ENCODE results near the gene CFAP45. TPM values are rescaled to one million over a fixed set of nuclear protein-coding genes. Genes with fewer than 3 reads are reported as not detected.
A peak's percentile ranks its signal among the peaks of the same experiment; 100 is the strongest.

Gene CFAP45
- polyA plus RNA-seq, 3 donors from 2014 or later, result 0.36 TPM; not detected in 2

DNA sequence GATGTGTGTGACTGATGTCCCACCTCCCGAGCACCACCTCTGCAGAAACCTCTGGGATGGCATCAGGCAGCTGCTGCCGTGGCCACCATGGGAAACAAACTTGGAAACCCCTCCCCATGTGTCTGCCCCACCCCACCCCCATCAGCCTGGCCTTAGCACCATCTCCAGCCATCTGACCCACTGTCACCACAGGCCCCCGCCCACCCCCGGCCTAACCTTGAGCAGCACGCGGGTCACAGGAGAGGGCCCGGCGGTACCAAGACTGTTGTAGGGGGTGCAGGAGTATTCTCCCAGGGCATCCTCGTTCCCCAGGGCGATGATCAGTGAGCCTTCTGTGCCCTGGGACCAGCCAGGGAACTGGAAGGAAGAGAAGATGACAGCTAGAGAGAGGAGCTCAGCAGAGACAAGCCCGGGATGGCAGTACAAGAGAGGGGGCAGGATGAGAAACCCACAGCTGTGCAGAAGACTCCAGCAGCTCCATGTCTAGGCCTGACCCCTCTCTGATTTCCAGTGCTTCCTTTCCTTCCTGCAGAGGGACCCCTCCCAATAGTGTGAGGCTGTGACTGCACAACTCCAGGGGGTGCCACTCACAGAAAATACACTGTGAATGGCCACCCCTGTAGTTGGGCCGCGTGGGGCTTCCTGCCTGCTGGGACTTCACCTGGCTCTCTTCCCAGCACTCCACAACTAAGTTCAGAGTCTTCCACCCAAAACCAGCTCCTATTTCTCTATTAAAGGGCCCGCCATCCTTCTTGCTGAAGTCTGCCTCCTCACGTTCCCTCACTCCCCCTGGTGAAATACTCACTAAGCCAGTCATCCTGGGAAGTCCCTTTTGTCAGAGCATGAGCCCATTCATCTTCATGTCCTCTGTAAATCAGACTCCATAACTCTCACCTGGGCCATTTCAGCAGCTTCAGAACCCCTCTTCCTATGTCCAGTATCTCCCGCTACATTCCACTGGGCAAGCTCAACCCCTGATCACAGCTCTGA lies 32.6 kb upstream of the CFAP45 start:
- Mint-ChIP-seq H3K4me3 (no peak overlapping the region), H3K4me1 (peaks cover 0 to 6% of the 10 kb centered on the region in 2 donors), H3K36me3 (no peaks in the 10 kb centered on the region), H3K27ac (peak overlapping the region in 1 of 6 donors; percentile 72), H3K27me3 (ENCODE audit: low read depth in 3 of 3) (peaks cover 2 to 5% (median 4%) of the 10 kb centered on the region in 3 donors), H3K9me3 (no peaks in the 10 kb centered on the region)
- no peak for DNase-seq

DNA sequence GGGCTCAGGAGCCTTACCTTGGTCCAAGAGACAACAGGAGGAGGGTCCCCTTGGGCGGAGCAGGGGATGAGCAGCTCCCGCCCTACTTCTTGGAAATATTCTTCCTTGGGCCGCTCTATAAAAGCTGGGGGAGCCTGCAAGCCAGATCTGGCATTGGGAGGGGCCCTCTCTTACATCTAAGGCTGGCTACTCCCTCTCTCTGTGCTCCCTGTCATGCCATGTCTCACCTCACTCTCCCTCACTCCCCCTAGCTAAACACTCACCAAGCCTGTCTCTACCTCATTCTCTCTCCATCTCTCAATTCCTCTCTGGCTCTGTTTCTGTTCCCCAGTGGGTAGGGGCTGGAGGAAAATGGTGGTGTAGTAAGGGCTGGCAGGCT lies 31.8 kb upstream of the CFAP45 start:
- Mint-ChIP-seq H3K4me1 (peaks cover 0 to 6% of the 10 kb centered on the region in 2 donors), H3K9me3 (no peaks in the 10 kb centered on the region), H3K27me3 (ENCODE audit: low read depth in 3 of 3) (peaks cover 2 to 5% (median 4%) of the 10 kb centered on the region in 3 donors), H3K27ac (no peak overlapping the region), H3K36me3 (no peaks in the 10 kb centered on the region), H3K4me3 (no peak overlapping the region)
- DNase-seq, result no peak

DNA sequence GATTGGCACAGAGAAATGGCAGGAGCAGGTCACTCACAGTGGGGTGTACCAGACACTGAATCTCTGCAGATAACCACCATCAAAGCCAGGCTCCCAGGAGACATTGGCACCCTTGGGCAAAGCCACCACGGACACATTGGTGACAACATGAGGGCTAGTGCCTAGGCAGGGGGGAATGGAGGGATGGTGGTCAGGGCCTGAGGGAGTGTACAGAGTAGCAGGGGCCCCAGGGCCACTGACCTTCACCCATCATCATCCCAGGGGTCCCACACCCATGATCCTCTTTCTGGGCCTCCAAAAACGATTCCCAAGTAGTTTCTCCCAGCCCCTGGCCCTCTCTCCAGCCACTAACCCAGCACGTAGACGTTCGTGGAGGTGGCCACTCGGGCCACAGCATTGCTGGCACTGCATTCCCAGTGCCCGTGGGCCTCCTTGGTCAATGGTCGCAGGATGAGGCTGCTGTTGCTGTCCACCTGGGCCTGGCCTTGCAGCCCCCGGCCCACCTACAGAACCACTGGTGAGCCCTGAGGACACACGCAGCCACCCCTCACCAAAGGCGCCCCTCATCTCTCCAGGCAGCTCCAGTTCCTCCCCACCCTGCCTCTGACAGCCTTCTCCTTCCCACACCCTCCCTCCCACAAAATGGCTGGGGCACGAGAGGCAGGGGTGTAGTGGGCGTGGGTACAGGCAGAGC lies 31.3 kb upstream of the CFAP45 start:
- Mint-ChIP-seq H3K4me3 (no peak overlapping the region), H3K36me3 (no peaks in the 10 kb centered on the region), H3K27ac (no peak overlapping the region), H3K27me3 (ENCODE audit: low read depth in 3 of 3) (peaks cover 0 to 3% (median 2%) of the 10 kb centered on the region in 3 donors), H3K4me1 (peaks cover 4 to 6% of the 10 kb centered on the region in 2 donors), H3K9me3 (no peaks in the 10 kb centered on the region)
- DNase-seq, result no peak

DNA sequence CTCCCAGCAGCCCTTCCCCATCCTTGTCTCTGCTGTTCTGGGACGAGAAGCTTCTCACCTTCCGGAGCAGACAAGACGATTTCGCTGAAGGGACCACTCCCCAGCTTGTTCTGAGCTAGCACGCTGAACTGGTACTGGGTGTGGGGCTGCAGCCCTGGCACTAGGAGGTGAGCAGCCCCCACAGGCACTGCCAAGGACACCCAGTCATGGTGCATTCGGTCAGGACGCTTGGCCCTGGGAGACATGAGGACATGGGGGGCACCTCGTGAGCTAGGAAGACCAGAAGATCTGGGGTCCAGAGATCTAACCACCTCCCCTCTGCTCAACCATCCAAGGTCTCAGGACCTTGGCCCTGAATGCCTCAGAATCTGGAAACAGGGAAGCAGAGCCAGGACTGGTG lies 30.7 kb upstream of the CFAP45 start:
- Mint-ChIP-seq H3K36me3 (no peaks in the 10 kb centered on the region), H3K4me1 (peaks cover 10 to 11% of the 10 kb centered on the region in 2 donors), H3K27ac (peak overlapping the region in 1 of 6 donors; percentile 66), H3K4me3 (no peak overlapping the region), H3K9me3 (no peaks in the 10 kb centered on the region), H3K27me3 (ENCODE audit: low read depth in 3 of 3) (peaks cover 0 to 3% (median 3%) of the 10 kb centered on the region in 3 donors)
- DNase-seq, result no peak

DNA sequence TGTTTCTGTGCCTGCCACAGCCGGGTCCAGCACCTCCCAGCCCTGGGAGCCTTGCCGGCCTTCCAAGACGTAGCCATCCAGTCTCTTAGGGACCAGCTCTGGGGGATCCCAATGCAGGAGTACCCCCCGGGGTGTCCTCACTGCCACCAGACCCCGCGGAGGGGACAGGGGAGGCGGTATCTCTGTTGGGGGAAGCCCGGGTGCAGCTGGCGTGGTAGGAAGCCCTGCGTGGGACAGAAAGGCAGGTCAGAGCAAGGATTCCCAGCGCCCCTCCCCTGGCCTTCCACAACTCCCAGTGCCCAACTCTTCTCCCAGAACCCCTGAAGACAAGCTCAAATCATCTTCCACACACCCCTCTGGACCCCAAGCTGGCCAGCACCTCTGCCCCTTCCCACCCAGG lies 30.3 kb upstream of the CFAP45 start:
- Mint-ChIP-seq H3K4me1 (peaks cover 14 to 15% of the 10 kb centered on the region in 2 donors), H3K9me3 (no peaks in the 10 kb centered on the region), H3K27me3 (ENCODE audit: low read depth in 3 of 3) (peaks cover 2 to 7% (median 5%) of the 10 kb centered on the region in 3 donors), H3K36me3 (no peaks in the 10 kb centered on the region), H3K27ac (no peak overlapping the region), H3K4me3 (no peak overlapping the region)
- no peak for DNase-seq

DNA sequence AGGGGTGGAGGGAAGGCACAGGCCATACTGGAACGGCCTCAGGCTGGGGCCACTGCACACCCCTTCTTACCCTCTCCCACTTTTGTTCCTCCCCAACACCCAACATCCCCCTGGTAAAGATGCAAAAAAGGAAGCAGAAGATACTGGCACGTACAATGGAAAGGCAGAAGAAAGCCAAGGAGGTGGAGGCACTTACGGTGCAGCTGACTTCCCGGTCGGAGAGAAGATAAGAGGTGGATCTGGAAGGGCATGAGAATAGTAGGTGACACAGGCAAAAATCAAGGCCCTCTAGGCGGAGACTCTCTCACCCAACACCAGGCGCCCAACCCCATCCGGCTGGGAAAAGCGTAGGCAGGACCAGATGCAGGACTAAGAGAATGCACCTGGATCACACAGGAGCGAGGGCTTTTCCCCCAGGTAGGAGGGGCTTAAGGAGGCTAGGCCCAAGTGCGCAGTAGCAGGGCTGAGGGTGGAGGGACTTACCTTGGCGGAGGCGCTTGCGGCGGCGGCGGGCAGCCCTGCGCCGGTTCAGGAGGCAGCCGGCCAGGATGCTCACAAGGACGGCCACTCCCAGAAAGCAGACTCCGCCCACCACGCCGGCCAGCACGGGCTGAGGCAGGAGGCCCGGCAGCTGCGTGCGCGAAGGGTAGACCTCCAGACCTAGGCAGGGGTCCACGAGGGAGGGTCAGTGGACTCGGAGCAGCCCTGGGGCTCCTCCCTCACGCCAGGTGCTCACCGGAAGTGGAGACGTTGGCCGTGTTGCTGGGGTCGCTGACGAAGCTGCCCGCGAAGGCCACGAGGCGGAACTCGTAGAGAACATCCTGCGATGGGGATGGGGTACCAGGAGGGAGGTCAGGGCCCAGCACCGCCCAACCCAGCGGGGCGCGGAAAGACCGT lies 29.4 kb upstream of the CFAP45 start:
- no peaks in the 10 kb centered on the region for H3K9me3 Mint-ChIP-seq
- H3K4me3 Mint-ChIP-seq, result no peak overlapping the region
- H3K36me3 Mint-ChIP-seq, result no peaks in the 10 kb centered on the region
- H3K27ac Mint-ChIP-seq, result peak overlapping the region in 1 of 6 donors; percentile 58
- peaks cover 14 to 15% of the 10 kb centered on the region in 2 donors for H3K4me1 Mint-ChIP-seq
- peaks cover 8 to 15% (median 11%) of the 10 kb centered on the region in 3 donors for H3K27me3 Mint-ChIP-seq (ENCODE audit: low read depth in 3 of 3)
- no peak for DNase-seq

DNA sequence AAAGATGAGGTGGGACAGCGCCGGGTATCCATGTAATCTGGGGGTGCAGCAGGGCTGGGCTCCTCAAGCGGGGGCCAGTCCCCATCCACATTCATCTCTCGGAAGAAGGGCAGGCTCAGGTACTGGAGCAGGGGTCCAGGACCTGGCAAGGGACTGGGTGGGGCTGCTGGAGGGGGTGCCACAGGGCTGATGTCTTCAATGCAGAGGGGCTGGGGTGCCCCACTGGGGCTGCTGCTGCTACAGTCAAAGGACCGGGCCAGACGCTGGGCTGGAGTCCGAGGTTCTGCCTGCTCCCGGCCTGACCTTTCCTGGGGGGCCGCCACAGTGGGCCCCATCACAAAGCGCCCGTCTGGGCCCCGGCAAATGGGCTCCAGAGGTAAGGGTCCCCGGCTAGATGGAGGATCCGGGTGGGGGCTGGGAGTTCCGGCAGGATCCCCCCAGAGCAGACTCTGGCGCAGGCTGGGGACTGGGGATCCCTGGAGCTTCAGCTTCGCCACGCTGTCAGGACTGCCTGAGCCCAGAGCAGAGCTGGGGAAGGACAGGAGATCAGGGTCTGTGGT lies 28.6 kb upstream of the CFAP45 start:
- no peak overlapping the region for H3K4me3 Mint-ChIP-seq
- peaks cover 22% of the 10 kb centered on the region in 2 donors for H3K4me1 Mint-ChIP-seq
- H3K27ac Mint-ChIP-seq, result no peak overlapping the region
- DNase-seq, result no peak
- peaks cover 17 to 23% (median 20%) of the 10 kb centered on the region in 3 donors for H3K27me3 Mint-ChIP-seq (ENCODE audit: low read depth in 3 of 3)
- no peaks in the 10 kb centered on the region for H3K36me3 Mint-ChIP-seq
- peaks cover 0 to 2% (median 0%) of the 10 kb centered on the region in 6 donors for H3K9me3 Mint-ChIP-seq

DNA sequence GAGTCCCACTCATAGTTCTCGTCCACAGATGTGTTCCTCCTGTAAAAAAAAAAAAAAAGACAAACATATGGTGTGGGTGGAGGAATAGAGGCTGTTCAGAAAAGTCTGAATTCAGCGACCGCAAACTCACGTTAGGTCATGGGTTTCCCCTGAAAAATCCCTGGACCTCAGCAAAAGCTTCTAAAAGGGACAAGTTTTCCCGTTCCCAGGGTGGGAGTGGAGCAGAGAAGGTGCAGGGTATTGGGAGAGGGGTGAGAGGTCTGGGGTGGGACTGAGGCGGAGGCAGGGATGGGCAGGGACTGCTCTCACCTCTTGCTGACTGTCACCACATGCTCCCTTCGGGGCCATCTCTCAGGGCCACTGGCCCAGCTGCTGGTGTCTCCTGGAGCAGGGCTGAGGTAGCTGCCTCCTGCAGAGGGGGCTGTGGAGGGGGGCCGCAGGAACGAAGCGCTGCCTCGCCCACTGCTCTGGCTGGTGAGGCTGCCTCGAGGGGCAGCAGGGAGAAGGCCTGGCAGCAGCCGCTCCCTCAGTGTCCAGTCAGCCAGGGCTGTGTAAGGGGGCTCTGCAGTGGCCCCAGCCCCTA lies 28.0 kb upstream of the CFAP45 start:
- no peak overlapping the region for H3K27ac Mint-ChIP-seq
- H3K4me3 Mint-ChIP-seq, result no peak overlapping the region
- no peak for DNase-seq
- peaks cover 28 to 29% of the 10 kb centered on the region in 2 donors for H3K4me1 Mint-ChIP-seq
- peaks cover 0 to 2% (median 0%) of the 10 kb centered on the region in 6 donors for H3K9me3 Mint-ChIP-seq
- no peaks in the 10 kb centered on the region for H3K36me3 Mint-ChIP-seq
- peaks cover 23 to 28% (median 26%) of the 10 kb centered on the region in 3 donors for H3K27me3 Mint-ChIP-seq (ENCODE audit: low read depth in 3 of 3)

DNA sequence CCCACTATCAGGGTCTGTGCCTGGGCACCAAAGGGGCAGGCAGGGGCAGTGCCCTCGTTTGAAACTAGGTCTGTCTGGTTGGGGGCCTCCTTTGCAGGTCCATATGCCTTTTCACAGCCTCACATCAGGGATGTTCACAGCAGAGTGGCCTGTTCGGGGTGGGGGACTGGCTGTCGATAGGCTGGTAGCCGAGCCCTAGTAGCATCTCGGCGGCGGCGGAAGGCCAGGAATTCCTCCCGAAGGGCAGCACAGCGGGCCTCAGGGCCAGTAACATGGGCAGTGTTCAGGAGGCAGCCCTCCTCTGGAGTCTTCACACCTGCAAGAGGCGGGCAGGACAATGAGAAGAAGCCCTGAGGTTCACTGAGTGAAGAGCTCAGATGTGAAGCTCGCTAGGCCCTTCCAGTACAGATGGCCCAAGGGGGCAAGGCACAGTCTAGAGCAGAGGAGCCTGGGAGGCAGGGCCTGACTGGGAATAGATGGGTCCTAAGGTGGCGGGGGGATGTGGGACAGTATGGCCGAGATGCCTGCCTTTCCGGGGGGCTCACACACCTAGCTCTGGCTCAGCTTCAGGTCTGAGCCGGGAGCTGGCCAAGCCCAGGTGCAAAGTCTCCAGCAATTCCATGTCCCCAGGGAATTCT lies 27.4 kb upstream of the CFAP45 start:
- peak overlapping the region in 3 of 6 donors; percentile 99 to 100 (median 99) for H3K27ac Mint-ChIP-seq
- peaks cover 25 to 29% (median 28%) of the 10 kb centered on the region in 3 donors for H3K27me3 Mint-ChIP-seq (ENCODE audit: low read depth in 3 of 3)
- peaks cover 34 to 35% of the 10 kb centered on the region in 2 donors for H3K4me1 Mint-ChIP-seq
- no peak for DNase-seq
- H3K4me3 Mint-ChIP-seq, result peak overlapping the region in 1 of 5 donors; percentile 51
- peaks cover 0 to 2% (median 0%) of the 10 kb centered on the region in 6 donors for H3K9me3 Mint-ChIP-seq
- no peaks in the 10 kb centered on the region for H3K36me3 Mint-ChIP-seq

DNA sequence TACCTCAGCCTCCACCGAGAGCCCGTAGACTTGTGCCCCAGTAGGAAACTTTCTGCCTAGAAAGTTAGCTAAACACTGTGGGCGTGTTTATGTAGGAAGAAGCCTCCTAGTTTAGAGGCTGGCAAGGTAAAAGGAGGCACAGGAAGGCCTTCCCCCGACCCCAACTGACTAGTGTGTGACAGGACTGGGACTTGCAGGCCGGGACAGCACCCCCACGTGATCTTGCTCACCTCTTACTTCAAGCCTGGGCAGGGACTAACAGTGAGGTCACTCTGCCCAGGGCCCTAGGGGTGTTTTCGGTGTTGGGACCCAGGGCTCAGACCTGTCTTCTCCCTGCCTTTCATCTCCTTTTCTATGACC lies 25.7 kb upstream of the CFAP45 start:
- peaks cover 25 to 35% (median 33%) of the 10 kb centered on the region in 3 donors for H3K27me3 Mint-ChIP-seq (ENCODE audit: low read depth in 3 of 3)
- H3K4me3 Mint-ChIP-seq, result peak overlapping the region; percentile 87 to 97 (median 92)
- no peak for DNase-seq
- peaks cover 0 to 2% (median 0%) of the 10 kb centered on the region in 6 donors for H3K9me3 Mint-ChIP-seq
- H3K36me3 Mint-ChIP-seq, result peaks cover 0 to under 1% (median 0%) of the 10 kb centered on the region in 3 donors
- peak overlapping the region; percentile 98 to 100 (median 99) for H3K27ac Mint-ChIP-seq
- H3K4me1 Mint-ChIP-seq, result peaks cover 51% of the 10 kb centered on the region in 2 donors

DNA sequence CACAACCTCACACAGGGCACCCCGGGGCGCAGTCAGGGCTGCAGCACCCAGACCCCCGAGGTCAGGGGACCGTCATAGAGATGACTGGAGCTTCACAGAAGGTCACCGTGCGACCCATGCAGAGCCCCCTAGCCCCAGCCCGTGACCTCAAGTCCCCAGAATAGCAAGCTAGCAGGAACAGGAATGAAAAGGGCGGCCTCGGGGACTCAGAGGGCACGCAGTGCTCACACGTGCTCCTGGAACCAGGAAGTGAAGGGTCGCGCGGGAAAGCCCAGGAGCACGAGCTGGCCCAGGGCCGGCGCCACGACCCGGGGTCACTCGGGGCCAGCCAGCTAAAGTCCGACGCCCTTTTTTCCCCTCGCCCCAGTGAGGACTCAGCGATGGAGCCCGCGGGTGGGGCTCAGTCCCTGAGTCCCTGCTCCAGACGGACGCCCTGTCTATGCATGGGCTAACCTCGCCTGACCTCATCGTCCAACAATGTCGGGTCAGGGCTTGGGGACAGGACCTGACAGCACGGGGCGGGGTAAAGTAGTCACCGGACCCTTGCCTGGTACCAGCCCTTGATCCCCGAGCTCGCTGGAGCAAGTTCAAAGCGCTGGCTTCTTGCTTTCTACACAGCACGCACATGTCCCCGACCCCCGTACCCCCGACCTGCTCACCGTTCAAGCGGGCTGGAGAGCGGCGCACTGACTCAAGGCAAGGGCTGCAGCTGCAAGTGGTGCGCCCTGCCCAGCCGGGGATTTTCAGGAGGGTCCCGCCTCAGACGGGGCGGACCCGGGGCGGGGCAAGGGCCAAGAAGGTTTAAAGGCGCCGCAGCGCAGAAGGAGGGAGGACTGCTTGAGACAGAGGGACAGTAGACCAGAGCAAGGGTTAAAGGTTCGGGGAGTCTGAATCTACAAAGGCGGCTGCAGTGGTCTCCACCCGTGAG lies 25.1 kb upstream of the CFAP45 start, which contains the start of gene TAGLN2:
TSS of gene TAGLN2 (minus strand) at position 717 of the 928 bp plus-strand sequence. CDS start 4,998 bp downstream, outside the sequence.
- Mint-ChIP-seq H3K9me3 (peaks cover 0 to 2% (median 0%) of the 10 kb centered on the region in 6 donors), H3K27me3 (ENCODE audit: low read depth in 3 of 3) (peaks cover 25 to 35% (median 31%) of the 10 kb centered on the region in 3 donors), H3K4me3 (peak within 1 kb of the TSS; percentile 87 to 97 (median 92)), H3K27ac (peak within 1 kb of the TSS; percentile 98 to 100 (median 99)), H3K4me1 (peaks cover 52 to 57% of the 10 kb centered on the region in 2 donors), H3K36me3 (peaks cover 0 to 3% (median 0%) of the 10 kb centered on the region in 3 donors)
- peak; percentile 86 to 89 (median 87) for DNase-seq
